MM.1S (cell line): ENCODE results near the gene PRKCA.

Experiments
- DNase-seq: peaks from one replicate; pipeline ENCODE4 v3.0.0-alpha.2; 2015
- H2AFZ ChIP-seq: fragments of 300-600 bp; sonication (generic); 2 replicates; pipeline ENCODE4 v1.6.0; 2016; ENCODE audit warnings: antibody characterized with exemption, low read length
- H3F3A ChIP-seq: fragments of 300-600 bp; sonication (generic); 2 replicates; pipeline ENCODE4 v1.6.1; 2016; ENCODE audit warnings: mild to moderate bottlenecking, antibody characterized with exemption, low read length, moderate library complexity, mixed read lengths; ENCODE audit not compliant: insufficient read depth
- H3K27ac ChIP-seq: fragments of 300-600 bp; sonication (generic); 2 replicates; pipeline ENCODE4 v1.5.1; 2016; ENCODE audit warnings: mild to moderate bottlenecking, low read length
- H3K27me3 ChIP-seq: fragments of 300-600 bp; sonication (generic); replicated peaks from 2 replicates; pipeline ENCODE4 v1.6.0; 2016; ENCODE audit warnings: low read length; ENCODE audit not compliant: insufficient read depth
- H3K36me3 ChIP-seq: fragments of 300-600 bp; sonication (generic); replicated peaks from 2 replicates; pipeline ENCODE4 v1.6.1; 2016; ENCODE audit warnings: mild to moderate bottlenecking, low read length, mixed read lengths; ENCODE audit not compliant: insufficient read depth
- H3K4me1 ChIP-seq: fragments of 300-600 bp; sonication (generic); 2 replicates; pipeline ENCODE4 v1.6.1; 2016; ENCODE audit warnings: low read length, mixed read lengths
- H3K4me2 ChIP-seq: fragments of 300-600 bp; sonication (generic); 2 replicates; pipeline ENCODE4 v1.6.0; 2016; ENCODE audit warnings: low read depth, low read length
- H3K4me3 ChIP-seq: fragments of 300-600 bp; sonication (generic); 2 replicates; pipeline ENCODE4 v1.5.1; 2016; ENCODE audit warnings: low read length, mixed read lengths
- H3K79me2 ChIP-seq: fragments of 300-600 bp; sonication (generic); 2 replicates; pipeline ENCODE4 v1.6.1; 2016; ENCODE audit warnings: mixed run types, low read length, mixed read lengths
- H3K9ac ChIP-seq: fragments of 300-600 bp; sonication (generic); 2 replicates; pipeline ENCODE4 v1.6.1; 2016; ENCODE audit warnings: low read length, mixed read lengths
- H3K9me2 ChIP-seq: fragments of 300-600 bp; sonication (generic); replicated peaks from 2 replicates; pipeline ENCODE4 v1.6.1; 2016; ENCODE audit warnings: mild to moderate bottlenecking, low read length, mixed read lengths; ENCODE audit not compliant: insufficient read depth
- H3K9me3 ChIP-seq: fragments of 300-600 bp; sonication (generic); replicated peaks from 2 replicates; pipeline ENCODE4 v1.6.1; 2016; ENCODE audit warnings: mild to moderate bottlenecking, low read length, mixed read lengths; ENCODE audit not compliant: insufficient read depth
- H4K20me1 ChIP-seq: fragments of 300-600 bp; sonication (generic); 2 replicates; pipeline ENCODE4 v1.6.1; 2016; ENCODE audit warnings: mild to moderate bottlenecking, low read length, moderate library complexity, mixed read lengths; ENCODE audit not compliant: insufficient read depth
- CTCF ChIP-seq: fragments of 300-600 bp; sonication (generic); IDR thresholded peaks from 2 replicates; pipeline ENCODE4 v1.5.1; 2016; ENCODE audit warnings: antibody characterized with exemption, low read length, mixed read lengths
- EZH2 ChIP-seq: fragments of 300-600 bp; sonication (generic); optimal IDR thresholded peaks from 2 replicates; pipeline ENCODE3; 2017; ENCODE audit warnings: low read depth, mild to moderate bottlenecking, antibody characterized with exemption, low read length, mixed read lengths
- EZH2phosphoT487 ChIP-seq: fragments of 300-600 bp; sonication (generic); IDR thresholded peaks from 2 replicates; pipeline ENCODE4 v1.6.1; 2018; ENCODE audit warnings: antibody characterized with exemption, low read length

PRKCA gene

GRCh38 chr17:66378296-66378695 is 75.9 kb downstream of the PRKCA start:
- Histone ChIP-seq H3K27me3 (no peaks in the 10 kb centered on the region), H3K4me2 (no peak overlapping the region), H3K9me3 (no peaks in the 10 kb centered on the region), H3K27ac (no peak overlapping the region), H2AFZ (no peak overlapping the region), H3K36me3 (no peaks in the 10 kb centered on the region), H3K9ac (no peak overlapping the region), H3K79me2 (peaks cover 3% of the 10 kb centered on the region; the same call in 1 of the 2 replicates), H3F3A (no peaks in the 10 kb centered on the region), H3K4me1 (no peaks in the 10 kb centered on the region), H3K9me2 (no peaks in the 10 kb centered on the region), H4K20me1 (no peaks in the 10 kb centered on the region), H3K4me3 (no peak overlapping the region)
- no peak for DNase-seq
- TF ChIP-seq CTCF: no peak
- no peak for TF ChIP-seq EZH2phosphoT487
- TF ChIP-seq EZH2: no peak

DNA sequence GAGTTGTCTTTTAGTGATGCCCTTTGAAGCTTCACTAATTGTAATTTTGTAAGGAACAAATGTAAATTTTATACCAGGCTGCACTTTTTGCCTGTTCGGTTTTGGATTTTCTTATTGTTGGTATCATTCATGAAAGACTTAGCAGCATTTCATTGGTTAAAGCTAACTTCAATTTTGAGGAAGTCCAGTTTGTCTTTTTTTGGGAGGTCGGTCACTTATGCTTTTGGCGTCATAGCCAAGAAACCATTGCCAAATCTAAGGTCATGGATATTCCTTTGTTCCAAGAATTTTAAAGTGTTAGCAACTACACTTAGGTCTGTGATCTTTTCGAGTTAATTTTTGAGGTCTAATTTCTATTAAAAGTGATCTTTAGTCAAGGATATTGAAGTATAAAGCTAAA is 77.1 kb downstream of the PRKCA start:
- peaks cover 7% of the 10 kb centered on the region; the same call in 1 of the 2 replicates for H3K79me2 ChIP-seq
- H3K36me3 ChIP-seq: no peaks in the 10 kb centered on the region
- no peak overlapping the region for H3K4me3 ChIP-seq
- no peaks in the 10 kb centered on the region for H3K27me3 ChIP-seq
- H3K9ac ChIP-seq: no peak overlapping the region
- no peak overlapping the region for H2AFZ ChIP-seq
- no peak for TF ChIP-seq EZH2phosphoT487
- TF ChIP-seq CTCF: no peak
- no peak for TF ChIP-seq EZH2
- H4K20me1 ChIP-seq: no peaks in the 10 kb centered on the region
- no peaks in the 10 kb centered on the region for H3K4me1 ChIP-seq
- no peaks in the 10 kb centered on the region for H3F3A ChIP-seq
- H3K9me3 ChIP-seq: no peaks in the 10 kb centered on the region
- no peak overlapping the region for H3K27ac ChIP-seq
- no peak for DNase-seq
- no peak overlapping the region for H3K4me2 ChIP-seq
- no peaks in the 10 kb centered on the region for H3K9me2 ChIP-seq

- Histone ChIP-seq H3K27ac (no peak overlapping the region), H2AFZ (no peak overlapping the region)
- no peak for DNase-seq
These were observed 77.6 kb downstream of the PRKCA start for GRCh38 chr17:66379996-66380395.

More at GRCh38 chr17:66379996-66380395, 77.6 kb downstream of the PRKCA start:
- Histone ChIP-seq H3K27me3 (no peaks in the 10 kb centered on the region), H3K36me3 (no peaks in the 10 kb centered on the region), H3K9me2 (no peaks in the 10 kb centered on the region), H3K9ac (no peak overlapping the region), H3F3A (no peaks in the 10 kb centered on the region), H3K4me2 (no peak overlapping the region), H3K4me3 (no peak overlapping the region), H3K4me1 (no peaks in the 10 kb centered on the region), H4K20me1 (no peaks in the 10 kb centered on the region), H3K79me2 (peaks cover 7% of the 10 kb centered on the region; the same call in 1 of the 2 replicates), H3K9me3 (no peaks in the 10 kb centered on the region)
- TF ChIP-seq CTCF: no peak
- TF ChIP-seq EZH2phosphoT487: no peak
- TF ChIP-seq EZH2: no peak
